ENCODE measurements around the gene MYO19. TPM values are rescaled to one million over a fixed set of nuclear protein-coding genes. Genes with fewer than 3 reads are reported as not detected.

MYO19 gene
- total and polyA plus RNA-seq, 9 of the 15 experiments (the other 6 are each of a cell fraction or from before 2014, with no cell fraction given) = 21.6 to 176 (median 129) TPM

- TF ChIP-seq ZNF407 (IDR thresholded peaks at IDR 0.05; ENCODE audit: low read depth) (no peak), BCL6 (CRISPR knock-in tag; IDR thresholded peaks at IDR 0.05) (no peak), ZNF780A (CRISPR knock-in tag; IDR thresholded peaks at IDR 0.05) (no peak), ZBTB17 (CRISPR knock-in tag; IDR thresholded peaks at IDR 0.05) (no peak), CHD1 (IDR thresholded peaks at IDR 0.05; ENCODE audit: low read length) (no peak), ZNF644 (tag; IDR thresholded peaks at IDR 0.05; ENCODE audit: low read depth) (no peak), ZNF655 (CRISPR knock-in tag; IDR thresholded peaks at IDR 0.05) (no peak), TEAD1 (CRISPR knock-in tag; IDR thresholded peaks at IDR 0.05) (no peak), MYNN (IDR thresholded peaks at IDR 0.05) (no peak), MYNN (CRISPR knock-in tag; IDR thresholded peaks at IDR 0.05) (no peak)
Measured at GRCh38 chr17:36474571-36474970, 60.1 kb downstream of the MYO19 start (continued).

Data from K562 (cell line).